Non-pigmented ciliary epithelial cell (primary cell): Measurements from ENCODE around the gene THRB.

Source experiments
- DNase-seq: peaks from one replicate; pipeline ENCODE4 v3.0.0-alpha.2; 2010; ENCODE audit warnings: low read depth

Gene THRB

DNA sequence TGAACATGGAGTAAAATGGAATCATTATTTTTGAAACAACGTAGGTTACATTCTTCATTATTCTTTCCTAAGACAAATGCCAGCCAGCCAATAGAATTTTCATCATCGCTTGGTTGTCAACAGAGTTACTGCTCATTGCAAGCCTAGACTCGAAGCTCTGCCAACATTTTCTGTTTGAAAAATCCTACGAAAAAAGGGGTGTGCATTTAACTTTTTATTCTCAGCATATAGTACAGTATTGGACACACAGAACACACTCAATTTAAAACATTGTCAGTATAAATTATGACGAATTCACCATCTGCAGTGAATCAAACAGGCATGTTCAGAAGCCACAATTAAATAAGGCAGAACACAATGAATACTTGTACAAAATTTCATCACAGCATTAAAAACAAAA lies 317.4 kb downstream of the THRB start:
- DNase-seq, result no peak

DNA sequence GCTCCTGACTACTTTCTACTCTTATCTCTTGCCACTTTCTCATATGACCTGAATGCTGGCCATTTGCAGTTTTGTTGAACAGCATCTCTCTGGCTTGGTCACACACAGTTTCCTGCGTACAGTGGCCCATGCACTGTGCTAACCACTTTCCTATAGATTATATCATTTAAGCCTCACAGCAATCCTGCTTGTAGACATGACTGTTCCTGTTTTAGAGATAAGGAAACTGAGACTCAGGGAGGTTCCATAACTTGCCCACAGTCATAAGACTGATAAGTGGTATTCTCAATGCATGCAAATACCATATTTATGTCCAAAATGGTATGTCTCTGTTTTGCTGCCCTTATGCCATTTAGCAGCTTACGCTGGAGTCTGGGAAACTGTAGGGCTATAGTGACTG lies 320.0 kb downstream of the THRB start:
- no peak for DNase-seq

DNA sequence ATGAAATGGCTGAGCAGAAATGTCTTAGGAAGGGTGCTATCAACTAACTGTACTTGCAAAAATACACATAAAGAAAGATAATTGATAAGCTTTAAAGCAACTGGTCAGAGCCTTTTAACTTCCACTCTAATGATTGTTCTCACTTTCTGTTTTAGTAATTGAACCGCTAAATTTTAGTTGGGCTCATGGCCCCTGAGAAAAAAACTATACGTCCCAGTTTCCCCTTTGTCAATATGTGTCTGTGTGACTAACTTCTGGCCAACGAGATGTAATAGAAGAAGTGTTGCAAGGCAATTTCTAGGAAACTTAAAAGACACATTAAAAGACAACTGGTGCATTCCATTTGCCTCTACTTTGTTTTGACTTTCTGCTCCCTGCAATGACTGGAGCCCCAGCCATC lies 325.7 kb downstream of the THRB start:
- no peak for DNase-seq

DNA sequence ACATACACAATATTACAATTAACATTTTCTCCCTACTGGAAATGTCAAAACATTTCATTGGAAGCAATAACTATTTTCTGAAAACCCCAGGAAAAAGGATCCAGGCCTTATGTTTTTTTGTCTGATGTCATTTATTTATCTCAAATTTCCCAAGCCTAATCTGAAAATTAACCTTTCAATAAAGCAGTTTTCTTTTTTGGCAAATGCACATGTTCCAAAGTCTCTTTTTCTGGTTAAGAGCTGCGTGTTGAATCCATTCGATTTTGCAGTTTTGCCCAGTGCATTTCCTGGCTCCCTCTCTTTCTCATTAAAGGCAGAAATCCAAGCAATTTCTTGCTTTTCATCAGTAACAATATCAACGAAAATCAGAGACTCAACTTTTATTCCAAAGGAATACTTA lies 327.2 kb downstream of the THRB start:
- no peak for DNase-seq

DNA sequence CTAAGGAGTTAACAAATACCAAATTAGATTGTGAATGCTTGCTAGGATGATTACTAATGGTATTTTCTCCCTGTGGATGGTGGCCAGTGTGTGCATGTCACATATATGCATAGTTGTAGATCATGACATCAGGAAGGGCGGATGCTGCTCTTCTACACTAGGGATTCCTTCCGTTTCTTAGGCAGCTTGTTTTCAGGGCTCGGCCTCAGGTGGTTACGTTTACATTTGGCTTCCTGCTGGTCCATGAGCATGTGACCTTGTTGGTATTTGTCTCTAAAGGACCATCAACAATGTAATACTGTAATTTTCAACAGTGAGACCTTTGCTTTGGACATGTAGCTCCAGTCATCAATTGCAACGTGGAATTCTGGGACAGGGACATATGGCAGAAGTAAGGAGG lies 328.1 kb downstream of the THRB start:
- DNase-seq, result no peak

DNA sequence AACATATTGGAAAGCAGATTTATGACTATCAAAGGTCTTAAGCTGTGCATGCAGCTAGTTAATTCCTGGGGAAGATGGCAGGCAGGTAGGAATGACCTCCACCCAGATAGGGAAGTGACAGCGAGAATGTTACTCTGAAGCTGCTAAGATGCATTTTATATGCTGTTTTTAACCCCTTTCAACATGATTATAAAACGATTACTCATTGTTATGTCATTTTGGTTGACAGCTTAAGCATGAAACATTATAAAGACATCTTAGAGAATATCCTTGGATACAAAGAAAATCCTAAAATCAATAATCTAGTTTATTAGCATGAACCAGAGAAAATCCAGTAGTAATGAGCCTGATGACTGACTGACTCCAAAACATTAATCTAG lies 329.1 kb downstream of the THRB start:
- no peak for DNase-seq

DNA sequence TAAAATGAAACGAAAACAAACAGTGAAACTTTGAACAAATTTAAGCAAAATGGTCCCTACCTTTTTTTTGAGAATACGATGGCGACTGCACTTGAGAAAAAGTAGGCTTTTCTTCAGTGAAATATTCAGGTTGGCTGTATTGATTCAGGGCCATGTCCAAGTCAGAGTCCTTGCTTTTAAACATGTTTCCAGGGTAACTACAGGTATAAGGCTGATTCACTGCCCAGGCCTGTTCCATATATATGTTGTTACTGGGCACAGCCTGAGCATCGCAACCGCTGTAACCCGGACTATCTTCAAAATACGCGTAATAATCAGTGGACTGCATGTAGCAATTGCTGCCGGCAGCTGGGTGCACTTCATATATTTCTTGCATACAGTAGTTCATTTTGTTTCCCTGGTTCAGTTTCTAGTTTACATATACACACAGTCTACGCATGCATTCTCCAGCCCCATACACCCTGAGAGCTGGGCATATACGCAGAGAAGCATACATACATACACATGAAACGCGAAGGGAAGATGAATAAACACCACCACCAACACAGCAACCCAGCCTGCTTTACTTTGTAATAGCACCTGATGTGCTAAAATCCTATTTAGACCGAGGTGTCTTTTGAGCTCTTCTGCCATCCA lies 329.6 kb downstream of the THRB start:
- DNase-seq, result no peak

DNA sequence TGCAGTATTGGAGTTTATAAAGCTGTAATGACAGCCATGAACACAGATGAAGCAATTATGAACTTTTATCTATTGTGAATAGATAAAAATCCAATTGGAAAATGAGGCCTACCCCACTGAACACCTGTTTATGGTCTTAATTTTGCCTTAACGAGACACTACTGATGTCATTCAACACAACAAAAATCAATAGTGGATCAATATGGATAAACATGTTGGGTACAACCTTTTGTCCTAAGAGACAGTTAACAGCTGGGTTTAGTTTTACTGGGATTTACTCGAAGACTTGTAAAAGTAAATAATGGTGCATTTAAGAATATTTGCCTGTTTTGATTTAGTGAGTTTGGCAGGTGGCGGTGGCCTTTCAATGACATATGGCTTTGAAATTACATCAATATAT lies 331.7 kb downstream of the THRB start:
- DNase-seq, result no peak

DNA sequence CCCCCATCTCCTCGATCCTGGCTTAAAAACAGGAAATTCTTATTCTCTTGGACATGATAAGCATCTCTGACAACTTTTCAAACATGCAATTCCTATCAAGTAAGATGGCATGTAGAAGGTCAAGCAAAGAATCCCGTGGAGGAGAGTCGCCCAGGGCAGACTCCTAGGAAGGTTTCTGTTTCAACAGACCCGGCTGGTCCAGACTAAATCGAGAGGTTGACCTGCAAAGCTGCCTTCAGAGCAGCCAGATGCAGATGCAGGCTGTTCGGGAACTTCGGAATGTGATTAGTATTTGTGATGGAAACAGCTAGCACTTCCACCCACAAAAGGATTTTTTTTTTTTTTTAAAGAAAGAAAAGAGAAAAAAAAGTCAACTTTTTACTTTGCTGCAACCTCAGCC lies 332.8 kb downstream of the THRB start:
- no peak for DNase-seq

DNA sequence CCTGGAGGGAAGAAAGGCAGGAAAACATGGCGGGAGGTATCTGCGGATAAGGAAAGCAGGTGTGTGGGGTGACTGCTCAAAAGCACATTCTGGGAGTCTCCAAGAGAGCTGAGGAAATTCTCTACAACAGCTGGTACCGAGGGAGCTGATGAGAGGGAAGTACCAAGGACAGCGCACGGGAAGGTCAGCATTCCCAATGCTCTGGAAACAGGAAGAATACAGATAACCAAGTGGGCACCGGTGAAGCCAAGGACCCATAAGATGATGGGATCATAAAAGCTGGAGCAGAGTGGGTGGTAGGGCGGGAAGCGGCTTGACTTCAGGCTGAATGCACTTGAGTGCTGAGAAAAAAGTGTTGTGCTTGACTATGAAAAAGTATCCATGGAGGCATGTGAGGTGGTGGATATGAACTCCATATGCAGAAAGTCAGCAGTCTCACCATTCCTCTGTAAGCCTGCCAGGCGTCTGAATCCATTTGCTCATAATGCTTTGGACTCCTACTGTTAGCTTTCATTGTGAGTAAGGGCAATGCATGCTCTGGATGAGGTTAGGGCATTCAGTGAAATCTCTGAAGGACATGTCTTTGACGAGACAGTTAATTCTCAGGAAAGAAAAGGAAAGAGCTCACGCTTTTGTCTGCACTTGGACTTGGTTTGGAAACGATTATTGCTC lies 334.1 kb downstream of the THRB start:
- DNase-seq, result no peak

DNA sequence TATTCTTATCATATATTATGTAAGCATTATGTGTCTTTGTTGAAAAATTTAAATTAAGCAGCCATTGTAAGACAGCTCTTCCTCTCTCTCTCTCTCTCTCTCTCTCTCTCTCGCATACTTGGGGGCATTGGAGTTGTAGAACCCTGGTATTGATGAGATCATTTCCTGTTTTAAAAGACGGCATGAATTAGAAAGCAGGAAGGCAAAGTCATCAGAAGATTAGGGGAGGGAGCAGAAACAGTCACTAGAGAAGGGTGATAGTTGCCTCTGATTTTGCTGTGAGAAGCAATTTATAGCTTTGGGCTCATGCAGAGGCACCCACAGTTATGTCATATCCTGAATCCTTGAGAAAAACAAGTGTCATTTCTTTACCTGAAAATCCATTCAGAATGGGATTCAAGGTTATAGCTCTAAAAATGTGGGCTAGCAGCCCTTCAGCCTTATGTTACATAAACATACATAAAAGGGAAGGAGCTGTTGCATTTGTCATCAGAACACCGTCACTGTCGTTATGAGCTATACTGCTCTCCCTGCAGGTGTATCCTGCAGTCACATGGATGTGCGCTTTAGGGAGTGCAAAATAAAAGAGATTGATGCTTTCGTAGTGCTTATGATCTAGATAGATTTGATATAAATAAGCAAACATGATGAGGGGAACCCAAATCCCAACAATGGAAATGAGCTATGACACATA lies 335.7 kb downstream of the THRB start:
- DNase-seq, result no peak

DNA sequence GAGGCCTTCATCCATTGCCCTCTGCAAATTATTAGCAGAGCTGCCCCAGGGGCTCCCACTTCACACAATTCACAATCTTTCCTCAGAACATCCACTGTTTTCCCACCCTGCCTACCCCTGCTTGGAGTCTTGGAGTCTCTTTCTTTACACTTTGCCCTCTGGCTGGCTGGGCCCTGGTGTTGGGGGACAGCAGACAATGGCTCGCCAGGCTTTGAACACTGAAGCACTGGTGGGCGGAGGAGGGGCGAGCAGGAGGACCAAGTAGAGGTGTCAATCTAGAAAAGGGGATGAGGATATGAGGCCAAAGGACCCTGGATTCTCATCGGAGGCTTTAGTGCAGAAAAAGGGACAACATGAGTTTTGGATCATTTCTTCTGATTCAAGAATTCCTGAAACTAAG lies 337.5 kb downstream of the THRB start:
- no peak for DNase-seq

DNA sequence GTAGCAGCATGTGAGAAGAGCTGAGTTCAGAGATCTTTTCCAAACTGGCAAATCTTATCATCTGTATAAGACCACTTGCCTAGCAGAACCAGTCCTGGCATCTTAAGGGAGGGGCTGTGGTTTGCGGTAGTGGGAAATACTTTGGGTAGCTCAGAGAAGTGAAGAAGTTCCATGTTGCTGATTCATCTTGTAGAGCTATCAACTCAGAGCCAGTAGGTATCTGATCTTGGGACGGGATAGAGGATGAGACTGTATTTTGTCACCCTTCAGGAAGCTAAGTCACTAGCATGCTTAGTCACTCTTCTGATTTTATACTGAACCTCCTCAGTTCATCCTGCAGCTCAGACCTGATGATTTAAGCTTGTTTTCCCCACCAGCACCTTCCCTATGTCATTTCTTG lies 338.2 kb downstream of the THRB start:
- DNase-seq, result peak; percentile 43

DNA sequence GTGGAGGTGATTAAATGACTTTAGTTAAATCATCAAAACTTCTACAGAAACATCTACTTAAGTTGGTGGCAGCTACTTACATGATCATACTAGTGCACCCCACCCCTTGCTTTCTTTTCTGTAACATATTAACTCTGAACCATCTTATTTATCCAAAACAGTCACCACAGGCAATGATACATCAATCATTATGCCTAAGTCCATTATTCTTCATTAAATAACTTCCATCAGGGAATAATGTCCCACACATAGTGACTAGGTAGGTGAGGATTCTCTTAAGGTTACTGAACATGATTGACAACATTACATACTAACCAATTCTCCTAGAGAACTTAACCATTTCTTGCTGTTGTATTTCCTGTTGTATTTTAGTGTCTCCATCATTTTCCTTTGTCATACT lies 339.4 kb downstream of the THRB start:
- DNase-seq, result no peak

DNA sequence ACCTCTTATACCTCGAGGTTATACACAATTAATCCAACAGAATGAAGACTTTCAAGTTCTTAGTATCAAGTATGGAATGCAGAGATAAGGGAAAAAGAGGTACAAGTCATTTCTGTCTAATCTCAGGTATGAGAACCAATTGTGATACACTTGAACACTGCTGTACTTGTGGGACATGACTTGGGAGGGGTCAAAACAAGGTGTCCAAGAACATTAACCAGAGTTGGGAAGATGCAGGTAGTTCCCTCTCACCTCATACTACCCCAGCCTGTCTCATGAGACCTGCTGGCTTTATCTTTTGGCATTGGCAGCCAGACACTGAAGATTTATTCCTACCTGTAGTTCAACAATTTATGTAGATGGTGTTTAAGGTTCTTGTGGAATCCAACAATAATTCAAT lies 339.9 kb downstream of the THRB start:
- DNase-seq, result no peak

DNA sequence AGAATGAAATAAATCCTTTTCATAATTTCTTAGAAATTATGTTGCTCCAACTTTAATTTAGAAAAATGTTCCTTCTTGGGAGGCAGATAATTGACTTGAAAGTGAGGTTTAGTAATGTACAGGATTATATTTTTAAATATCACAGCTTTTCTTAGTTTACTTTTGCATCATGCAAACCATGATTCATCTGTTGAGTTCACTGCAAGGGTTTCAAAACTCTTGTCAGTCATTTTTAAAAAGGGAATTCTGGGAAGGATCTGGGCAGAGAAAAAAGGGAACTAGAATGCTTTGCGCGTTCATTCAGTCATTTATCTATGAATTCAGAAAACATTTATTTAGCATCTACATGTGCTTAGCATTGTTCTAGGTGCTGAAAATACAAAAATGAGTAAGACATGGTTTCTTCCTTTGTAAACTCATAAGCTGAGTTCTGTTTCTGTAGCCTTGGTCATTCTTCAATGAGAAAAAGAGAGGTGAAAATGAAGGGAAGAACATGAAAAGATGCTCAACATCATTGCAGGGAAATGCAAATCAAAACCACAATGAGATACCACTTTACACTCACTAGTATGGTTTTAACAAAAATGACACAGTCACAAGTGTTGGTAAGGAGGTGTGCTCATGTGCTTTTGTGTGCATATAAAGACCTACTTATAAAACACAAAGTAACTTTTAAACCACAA lies 340.5 kb downstream of the THRB start:
- no peak for DNase-seq

DNA sequence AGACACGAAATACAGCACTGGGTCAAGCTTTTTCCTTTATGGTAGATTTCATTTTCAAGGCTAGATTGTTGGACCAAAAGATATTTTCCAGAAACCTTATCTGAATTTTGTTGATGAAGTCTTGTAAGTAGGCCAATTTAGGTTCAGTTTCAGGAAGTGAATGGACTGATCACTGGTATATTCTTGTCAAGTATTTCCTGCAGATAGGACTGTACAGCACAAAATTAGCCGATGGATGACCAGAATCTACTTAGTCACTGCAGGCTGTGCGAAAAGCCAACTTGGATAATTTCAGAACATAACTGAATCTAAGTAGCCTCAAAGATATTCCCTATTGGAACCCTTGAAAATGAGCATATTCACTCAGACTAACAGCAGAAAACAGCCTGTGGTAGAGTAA lies 343.1 kb downstream of the THRB start:
- no peak for DNase-seq

DNA sequence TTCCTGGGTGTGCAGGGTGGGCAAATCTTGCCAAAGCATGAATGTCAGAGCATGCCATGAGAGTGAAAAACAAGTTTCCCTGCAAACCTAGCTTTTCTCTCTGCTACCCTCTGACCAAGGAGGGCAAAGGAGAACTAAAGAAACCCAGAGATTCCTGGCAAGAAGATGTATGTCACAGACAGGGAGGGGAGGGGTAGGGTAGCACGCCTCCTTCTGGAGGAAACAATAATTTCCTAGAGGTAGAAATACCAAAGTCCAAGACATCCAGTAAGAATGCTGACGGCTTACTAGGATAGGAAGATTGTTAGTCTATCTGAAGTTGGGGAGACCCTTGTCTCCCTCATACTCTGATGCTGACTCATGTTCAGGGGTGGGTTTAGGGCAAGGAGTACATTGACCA lies 345.6 kb downstream of the THRB start:
- no peak for DNase-seq

DNA sequence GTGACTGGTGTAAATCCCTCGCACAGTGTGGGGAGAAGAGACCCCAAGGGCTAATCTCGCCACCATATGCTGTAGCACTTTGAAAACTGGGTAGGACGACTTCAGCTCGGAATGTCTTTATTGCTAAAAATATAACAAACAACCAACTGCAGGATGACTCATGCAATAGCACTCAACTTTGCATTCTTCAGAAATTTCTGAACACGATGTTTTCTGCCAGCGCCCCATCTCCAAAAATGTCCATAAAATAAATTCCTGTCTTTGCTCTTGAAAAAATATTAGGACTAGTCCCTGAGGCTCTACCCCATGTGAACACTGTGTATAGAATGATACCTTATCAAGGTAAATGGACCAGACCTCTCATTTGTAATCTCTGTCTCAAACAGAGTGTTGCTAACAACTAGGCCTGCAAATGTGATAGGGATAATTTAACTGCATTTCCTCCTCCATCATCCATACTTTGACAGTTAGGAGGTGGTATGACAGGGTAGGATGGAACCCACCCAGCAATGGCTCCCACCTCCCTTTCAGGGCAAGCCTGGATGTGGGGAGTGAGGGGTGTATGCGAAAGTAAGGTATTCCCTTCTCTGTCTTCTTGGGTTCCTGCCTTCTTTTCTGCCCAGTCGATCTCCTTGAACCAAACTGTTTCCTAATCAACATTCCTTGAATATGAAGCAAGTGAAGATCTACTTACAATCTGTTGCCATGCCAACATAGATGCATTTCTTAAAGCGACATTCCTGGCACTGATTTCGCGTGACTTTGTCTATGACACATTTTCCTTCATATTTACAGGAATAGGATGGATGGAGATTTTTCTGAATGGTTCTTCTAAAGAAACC lies 348.4 kb downstream of the THRB start:
- peak; percentile 74 for DNase-seq

DNA sequence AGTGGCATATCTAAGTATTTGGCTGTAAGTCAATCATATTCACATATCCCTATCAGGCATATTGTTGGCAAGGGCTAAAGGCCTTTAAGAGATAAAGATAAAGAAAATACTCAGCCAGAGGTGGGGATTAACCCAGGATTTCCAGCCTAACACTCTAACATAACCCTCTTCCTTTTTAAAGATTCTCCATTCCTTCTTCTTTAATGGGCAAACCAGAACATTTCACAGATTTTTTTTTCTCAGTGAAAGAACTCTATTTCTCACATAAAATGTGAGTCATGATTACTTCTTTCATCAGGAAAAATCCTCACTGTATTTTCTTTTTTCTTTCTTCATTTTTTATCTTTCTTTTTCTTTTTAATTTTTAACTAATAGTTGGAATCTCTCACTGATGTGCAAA lies 349.2 kb downstream of the THRB start:
- no peak for DNase-seq

DNA sequence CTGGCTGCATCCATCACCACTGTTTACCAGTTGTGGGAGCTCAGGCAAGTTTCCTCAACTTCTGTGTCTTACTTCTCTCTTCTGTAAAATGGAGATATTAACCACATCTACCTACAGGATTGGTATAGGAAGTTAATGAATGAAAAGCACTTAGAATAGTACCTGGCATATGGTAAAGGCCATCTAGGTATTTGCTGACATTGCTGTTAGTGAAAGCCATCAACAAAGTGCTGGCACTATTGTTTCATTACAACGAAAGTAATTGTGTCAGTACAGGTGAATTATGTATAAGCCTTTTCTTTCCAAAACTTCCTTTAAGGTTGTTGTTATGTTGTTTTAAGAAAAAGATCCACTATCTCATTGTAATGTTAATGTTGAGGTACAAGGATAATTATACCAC lies 352.5 kb downstream of the THRB start:
- no peak for DNase-seq

DNA sequence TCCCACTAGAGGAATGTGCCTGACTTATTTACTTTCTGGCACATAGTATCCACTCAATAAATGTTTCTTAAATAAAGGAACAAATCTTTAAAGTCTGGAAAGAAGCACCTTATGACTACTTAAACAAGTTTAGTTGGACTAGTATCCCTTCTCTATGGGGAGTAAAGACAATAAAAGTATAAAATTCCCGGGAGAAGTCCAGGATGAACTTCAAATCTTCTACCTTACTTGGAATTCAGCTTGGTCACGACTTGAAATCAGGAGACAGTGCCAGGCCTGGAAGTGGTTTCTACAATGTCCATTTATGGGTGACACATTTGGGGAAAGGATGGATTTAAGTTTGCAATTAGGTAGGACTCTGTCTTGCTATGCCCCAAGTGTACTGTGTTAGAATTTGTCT lies 353.1 kb downstream of the THRB start:
- no peak for DNase-seq
